Pancreas (tissue), 10 donors: ENCODE data around the gene CACNA1C. TPM values are rescaled to one million over a fixed set of nuclear protein-coding genes. Genes with fewer than 3 reads are reported as not detected.

Experiments
- ATAC-seq, 4 donors: fragments of 200-7000 bp; cut with Tn5 transposase; one replicate each; pipeline versions ENCODE4 v1.8.0 to v1.9.1; 2020; ENCODE audit warnings: mild to moderate bottlenecking in 4 of 4, moderate library complexity in 4 of 4
- DNase-seq, 6 donors: peaks; one replicate each; pipeline ENCODE4 v3.0.0-alpha.2; 2020
- FAIRE-seq: peaks from 2 replicates; lab custom pipeline; 2012; peaks lifted over from hg19 to GRCh38; lab: Jason Lieb, UNC
- H3K27ac ChIP-seq, 4 donors: fragments of 200-600 bp; sonication (generic); 1 replicate in 3 of 4; 2 replicates in 1 of 4; pipeline versions ENCODE4 v1.5.0 to v1.8.0; 2020
- H3K27me3 ChIP-seq, 4 donors: fragments of 200-600 bp; one replicate each; pipeline ENCODE4 v1.8.0; 2021
- H3K36me3 ChIP-seq, 3 donors: fragments of 200-600 bp; sonication (generic) in 1 of 3; one replicate each; pipeline versions ENCODE4 v1.5.0 to v1.8.0; 2020 to 2021
- H3K4me1 ChIP-seq, 3 donors: fragments of 200-600 bp; one replicate each; pipeline ENCODE4 v1.8.0; 2021
- H3K4me3 ChIP-seq, 4 donors: fragments of 200-600 bp; sonication (generic) in 2 of 4; one replicate each; pipeline versions ENCODE4 v1.5.0 to v1.8.0; 2020 to 2021
- H3K9me3 ChIP-seq, 4 donors: fragments of 200-600 bp; one replicate each; pipeline ENCODE4 v1.8.0; 2021
- WGBS, 2 donors: extraction: QIAGEN DNeasy Blood & Tissue Kit; methylation state at CpG; one replicate each; pipeline ENCODE4 v1.1.7; 2013; 5-methylcytosine and 5-hydroxymethylcytosine counted together
- intact Hi-C, 3 donors: fragments of 100-400 bp; cut with DNase I; formaldehyde crosslinking; loops; one replicate each; pipeline versions ENCODE4 v1.11.1 to v1.14.2; 2022
- polyA plus RNA-seq, 2 donors: library from polyadenylated mRNA; stranded (reverse); fragments of 200-250 nt; gene quantifications; one replicate each; pipeline ENCODE4 v1.2.3, GENCODE V29; 2013
- total RNA-seq, 6 donors: library from RNA; stranded (reverse); fragmentation: NEBNext Ultra II Directional in 4 of 6; extraction: Animal tissue kit (Norgen Biotek cat#: 25700) in 4 of 6; gene quantifications; one replicate each; pipeline versions ENCODE4 v1.2.1 to v1.2.4, GENCODE V29; 2021 to 2023
- TF ChIP-seq, protein P1 (sequence below), 4 donors: fragments of 200-600 bp; sonication (generic) in 3 of 4; IDR thresholded peaks; one replicate each; pipeline versions ENCODE4 v1.5.0 to v1.8.0; 2021; ENCODE audit warnings: antibody characterized with exemption in 4 of 4
- donor health status: healthy with polysubstance abuse.
- donor health status: DM: no; HTN: no; CAD: no; lungs with moderate emphysema.
- donor health status: DM: no; HTN: no; CAD: no.
- donor health status: control.
- donor health status: control.
- donor health status: Bipolar disorder and iron deficiency.
- donor health status: DM: yes; HTN: yes; CAD: no.
- donor health status: DM: no; HTN: no; CAD: no.
- donor health status: DM: no; HTN: no; CAD: no.
- donor health status: DM: yes; HTN: yes; CAD: no.

The CACNA1C gene
- total and polyA plus RNA-seq, 8 donors, result 1.2 to 3.8 (median 2.3) TPM

DNA sequence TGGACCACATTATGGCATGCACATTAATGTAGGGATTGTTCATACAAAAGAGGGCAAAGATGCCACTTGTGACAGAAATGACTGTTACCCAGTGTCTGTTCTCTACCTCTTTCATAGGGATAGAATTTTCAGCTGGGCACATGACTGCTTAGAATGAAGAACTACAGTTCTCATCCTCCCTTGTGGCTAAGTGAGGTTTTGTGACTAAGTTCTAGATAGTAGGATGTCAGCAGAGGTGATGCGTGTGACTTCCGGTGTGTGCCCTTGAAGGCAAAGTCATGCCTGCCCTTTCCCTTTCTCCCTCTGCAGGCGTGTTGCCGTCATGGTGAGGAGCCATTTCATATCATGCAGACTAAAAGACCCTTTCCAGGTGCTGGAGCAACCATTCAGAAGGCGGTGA is 99.3 kb downstream of the CACNA1C start:
- 76 to 80% methylated on average over 5 of the region's 5 CpGs for WGBS, 2 donors
- intact Hi-C loops, result no loop called here
- TF ChIP-seq, protein P1, sequence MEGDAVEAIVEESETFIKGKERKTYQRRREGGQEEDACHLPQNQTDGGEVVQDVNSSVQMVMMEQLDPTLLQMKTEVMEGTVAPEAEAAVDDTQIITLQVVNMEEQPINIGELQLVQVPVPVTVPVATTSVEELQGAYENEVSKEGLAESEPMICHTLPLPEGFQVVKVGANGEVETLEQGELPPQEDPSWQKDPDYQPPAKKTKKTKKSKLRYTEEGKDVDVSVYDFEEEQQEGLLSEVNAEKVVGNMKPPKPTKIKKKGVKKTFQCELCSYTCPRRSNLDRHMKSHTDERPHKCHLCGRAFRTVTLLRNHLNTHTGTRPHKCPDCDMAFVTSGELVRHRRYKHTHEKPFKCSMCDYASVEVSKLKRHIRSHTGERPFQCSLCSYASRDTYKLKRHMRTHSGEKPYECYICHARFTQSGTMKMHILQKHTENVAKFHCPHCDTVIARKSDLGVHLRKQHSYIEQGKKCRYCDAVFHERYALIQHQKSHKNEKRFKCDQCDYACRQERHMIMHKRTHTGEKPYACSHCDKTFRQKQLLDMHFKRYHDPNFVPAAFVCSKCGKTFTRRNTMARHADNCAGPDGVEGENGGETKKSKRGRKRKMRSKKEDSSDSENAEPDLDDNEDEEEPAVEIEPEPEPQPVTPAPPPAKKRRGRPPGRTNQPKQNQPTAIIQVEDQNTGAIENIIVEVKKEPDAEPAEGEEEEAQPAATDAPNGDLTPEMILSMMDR (IDR thresholded peaks at IDR 0.05), result no peak
- DNase-seq (no peak), FAIRE-seq (no peak), ATAC-seq (no peak)
- Histone ChIP-seq H3K27ac (no peak overlapping the region), H3K4me3 (no peak overlapping the region), H3K4me1 (no peaks in the 10 kb centered on the region), H3K36me3 (no peaks in the 10 kb centered on the region), H3K27me3 (no peaks in the 10 kb centered on the region), H3K9me3 (no peaks in the 10 kb centered on the region)

DNA sequence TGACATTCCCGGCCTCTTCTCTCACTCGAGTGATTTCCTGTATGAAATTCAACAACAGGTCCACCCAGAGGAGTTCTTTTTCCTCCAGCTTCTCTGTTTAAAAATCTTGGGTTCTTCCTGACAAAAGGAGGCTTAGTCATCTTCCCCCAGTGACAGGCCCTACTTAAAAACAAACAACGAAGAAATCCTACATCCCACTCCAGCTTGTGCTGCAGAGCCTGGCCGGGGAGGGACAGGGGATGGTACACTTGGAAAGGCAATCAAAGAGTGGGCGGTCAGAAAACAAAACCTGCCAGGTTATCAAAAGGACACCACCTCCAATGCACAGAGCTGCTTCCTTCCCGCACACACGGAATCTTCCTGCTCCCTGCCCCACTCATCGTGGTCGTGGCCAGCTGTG is 101.3 kb downstream of the CACNA1C start:
- TF ChIP-seq, protein P1 (IDR thresholded peaks at IDR 0.05), result no peak
- ATAC-seq (peak in 1 of 4 donors; percentile 28), FAIRE-seq (no peak), DNase-seq (no peak)
- Histone ChIP-seq H3K4me1 (no peaks in the 10 kb centered on the region), H3K36me3 (no peaks in the 10 kb centered on the region), H3K27ac (no peak overlapping the region), H3K9me3 (no peaks in the 10 kb centered on the region), H3K4me3 (no peak overlapping the region), H3K27me3 (no peaks in the 10 kb centered on the region)
- 27 to 28% methylated on average over 9 of the region's 9 CpGs for WGBS, 2 donors
- intact Hi-C loops, result no loop called here

DNA sequence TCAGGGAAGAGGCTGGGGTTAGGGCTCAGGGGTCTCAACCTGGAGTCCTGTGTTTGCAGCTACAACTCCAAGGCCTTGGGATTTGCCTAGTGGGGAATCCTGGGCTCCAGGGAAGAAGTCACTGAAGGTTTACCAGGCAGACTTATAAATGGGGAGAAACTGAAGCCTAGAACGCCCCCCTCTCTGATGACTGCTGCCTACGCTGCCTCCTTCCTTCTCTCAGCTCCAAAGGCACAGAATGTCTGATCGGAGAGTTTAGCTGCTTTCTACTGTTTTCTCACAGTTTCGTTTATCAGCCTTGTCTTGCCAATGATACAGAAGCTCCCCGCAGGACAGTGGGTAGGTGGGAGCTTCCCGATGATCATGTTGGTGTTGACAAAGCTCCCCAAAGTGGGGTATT is 101.7 kb downstream of the CACNA1C start:
- no peak overlapping the region for H3K4me3 ChIP-seq
- ATAC-seq (no peak), FAIRE-seq (no peak), DNase-seq (no peak)
- no peaks in the 10 kb centered on the region for H3K27me3 ChIP-seq
- no peaks in the 10 kb centered on the region for H3K9me3 ChIP-seq
- H3K4me1 ChIP-seq, result no peaks in the 10 kb centered on the region
- 62 to 73% methylated on average over 6 of the region's 6 CpGs for WGBS, 2 donors
- TF ChIP-seq, protein P1 (IDR thresholded peaks at IDR 0.05), result no peak
- H3K27ac ChIP-seq, result no peak overlapping the region
- H3K36me3 ChIP-seq, result no peaks in the 10 kb centered on the region
- intact Hi-C loops, result no loop called here

DNA sequence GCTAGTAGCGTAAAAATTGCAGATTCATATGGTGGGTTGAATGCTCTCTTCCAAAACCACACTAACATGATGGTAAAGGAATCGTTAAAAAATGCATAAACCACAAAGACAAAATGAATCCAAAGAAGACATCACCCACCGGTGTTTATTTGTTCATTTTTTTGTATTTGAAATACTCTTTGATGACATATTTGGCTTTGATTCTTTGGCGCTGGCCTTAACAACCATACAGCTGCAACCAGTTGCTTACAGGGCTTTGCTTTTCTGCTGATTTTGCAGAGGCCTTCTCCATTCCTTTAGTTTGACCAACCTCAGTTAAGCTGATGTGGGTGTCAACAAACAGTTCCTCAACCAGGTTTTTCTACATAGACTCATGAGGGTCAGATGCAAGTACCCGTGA is 103.5 kb downstream of the CACNA1C start:
- Histone ChIP-seq H3K9me3 (no peaks in the 10 kb centered on the region), H3K27me3 (no peaks in the 10 kb centered on the region), H3K27ac (no peak overlapping the region), H3K4me1 (no peaks in the 10 kb centered on the region), H3K36me3 (no peaks in the 10 kb centered on the region), H3K4me3 (no peak overlapping the region)
- TF ChIP-seq, protein P1 (IDR thresholded peaks at IDR 0.05), result no peak
- DNase-seq, result no peak
- no peak for FAIRE-seq
- intact Hi-C loops, result no loop called here
- 76 to 91% methylated on average over 5 of the region's 5 CpGs for WGBS, 2 donors
- no peak for ATAC-seq

DNA sequence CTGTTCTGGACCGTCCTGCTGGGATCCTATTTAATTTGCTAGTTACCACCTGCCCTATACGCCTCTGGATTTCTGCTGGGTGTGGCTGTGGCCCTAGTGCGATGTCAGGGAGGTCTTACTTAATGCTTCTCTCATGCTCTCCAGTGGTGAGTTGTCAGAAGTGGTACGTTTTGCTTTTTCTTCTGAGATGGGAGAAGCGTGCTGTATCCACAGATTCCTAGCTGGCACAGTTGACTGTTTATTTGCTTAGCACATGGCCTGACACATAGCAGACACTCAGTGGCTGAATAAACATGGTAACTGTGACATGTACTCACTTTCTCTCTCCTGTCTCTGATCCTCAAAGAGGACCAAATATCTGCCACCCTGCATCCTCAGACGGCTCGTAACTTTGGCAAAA is 107.3 kb downstream of the CACNA1C start:
- Histone ChIP-seq H3K4me1 (no peaks in the 10 kb centered on the region), H3K36me3 (no peaks in the 10 kb centered on the region), H3K9me3 (no peaks in the 10 kb centered on the region), H3K4me3 (no peak overlapping the region), H3K27me3 (no peaks in the 10 kb centered on the region), H3K27ac (no peak overlapping the region)
- DNase-seq (no peak), FAIRE-seq (no peak), ATAC-seq (peak in 2 of 4 donors; percentile 63 to 69)
- intact Hi-C loops, result no loop called here
- WGBS, 2 donors, result 61 to 62% methylated on average over 7 of the region's 7 CpGs
- TF ChIP-seq, protein P1 (IDR thresholded peaks at IDR 0.05), result no peak
